ENCODE data around the gene MT1M. TPM values are rescaled to one million over a fixed set of nuclear protein-coding genes. Genes with fewer than 3 reads are reported as not detected.
A peak's percentile ranks its signal among the peaks of the same experiment; 100 is the strongest.

The MT1M gene
- total RNA-seq, 4 donors from 2014 or later = 2.7 to 48.3 (median 5.2) TPM; not detected in 1

DNA sequence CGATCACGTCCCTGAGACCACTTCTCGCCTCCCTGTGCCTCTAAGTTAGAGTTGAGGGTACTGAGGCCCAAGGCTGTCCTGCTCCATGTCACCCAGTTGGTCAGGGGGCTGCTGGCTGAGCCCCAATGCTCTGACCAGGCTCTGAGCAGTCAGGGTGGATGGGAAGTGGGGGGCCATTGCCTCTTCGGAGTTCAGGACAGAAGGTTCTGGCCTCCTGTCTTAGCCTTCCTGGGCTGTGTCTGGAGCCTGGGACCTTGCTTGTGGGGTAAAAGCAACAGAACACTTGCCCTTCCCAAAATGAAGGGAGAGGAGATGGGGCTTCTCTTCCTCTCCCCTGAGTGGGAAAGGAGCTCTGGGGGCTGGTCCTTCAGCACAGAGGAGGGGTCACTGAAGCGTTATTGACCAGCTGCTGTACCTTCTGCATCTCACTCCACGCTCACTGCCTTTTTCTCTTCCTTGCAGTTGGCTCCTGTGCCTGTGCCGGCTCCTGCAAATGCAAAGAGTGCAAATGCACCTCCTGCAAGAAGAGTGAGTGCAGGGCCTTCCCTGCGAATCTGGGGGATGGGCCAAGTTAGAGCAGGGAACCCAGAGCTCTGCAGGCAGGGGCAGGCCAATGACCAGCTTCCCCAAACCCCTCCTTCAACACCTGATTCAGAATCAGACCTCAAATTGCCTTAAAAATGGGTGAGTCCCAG is 50.4 kb downstream of the MT1M start:
- no peaks in the 10 kb centered on the region for H3K9me3 ChIP-seq
- H3K27me3 ChIP-seq = no peaks in the 10 kb centered on the region
- peak; percentile 20 for DNase-seq
- H3K27ac ChIP-seq = peak overlapping the region; percentile 79 to 87 (median 82)
- intact Hi-C loops (cut with DNase I; ENCODE audit: low total_unique reads) (loop anchor here (5.0 kb wide), 2 partner anchors 56 to 76 kb away; partner anchors contain the start of genes MT1E and MT2A), in situ Hi-C loops (cut with MboI; ENCODE audit: low pct_ligation_motif_present in 1 of 4, low pct_unique_long_range_greater_than_20kb in 1 of 4, low sequenced_read_pairs in 3 of 4) (no loop called here)
- TF ChIP-seq POLR2AphosphoS5 (IDR thresholded peaks at IDR 0.05) (no peak), EP300 (IDR thresholded peaks at IDR 0.05; ENCODE audit: low read depth) (no peak), POLR2A (IDR thresholded peaks at IDR 0.05) (no peak)
- TF ChIP-seq, protein P1, sequence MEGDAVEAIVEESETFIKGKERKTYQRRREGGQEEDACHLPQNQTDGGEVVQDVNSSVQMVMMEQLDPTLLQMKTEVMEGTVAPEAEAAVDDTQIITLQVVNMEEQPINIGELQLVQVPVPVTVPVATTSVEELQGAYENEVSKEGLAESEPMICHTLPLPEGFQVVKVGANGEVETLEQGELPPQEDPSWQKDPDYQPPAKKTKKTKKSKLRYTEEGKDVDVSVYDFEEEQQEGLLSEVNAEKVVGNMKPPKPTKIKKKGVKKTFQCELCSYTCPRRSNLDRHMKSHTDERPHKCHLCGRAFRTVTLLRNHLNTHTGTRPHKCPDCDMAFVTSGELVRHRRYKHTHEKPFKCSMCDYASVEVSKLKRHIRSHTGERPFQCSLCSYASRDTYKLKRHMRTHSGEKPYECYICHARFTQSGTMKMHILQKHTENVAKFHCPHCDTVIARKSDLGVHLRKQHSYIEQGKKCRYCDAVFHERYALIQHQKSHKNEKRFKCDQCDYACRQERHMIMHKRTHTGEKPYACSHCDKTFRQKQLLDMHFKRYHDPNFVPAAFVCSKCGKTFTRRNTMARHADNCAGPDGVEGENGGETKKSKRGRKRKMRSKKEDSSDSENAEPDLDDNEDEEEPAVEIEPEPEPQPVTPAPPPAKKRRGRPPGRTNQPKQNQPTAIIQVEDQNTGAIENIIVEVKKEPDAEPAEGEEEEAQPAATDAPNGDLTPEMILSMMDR (IDR thresholded peaks at IDR 0.05) = no peak
- 17 to 30% methylated on average over 1 to 8 of the region's 8 CpGs for WGBS, 2 donors (ENCODE audit: low coverage in 1 of 2)
- H3K4me3 ChIP-seq = peak overlapping the region; percentile 43 to 79 (median 55)
- no peaks in the 10 kb centered on the region for H3K36me3 ChIP-seq
- H3K4me1 ChIP-seq = peaks cover 3 to 20% (median 11%) of the 10 kb centered on the region in 4 donors

Other genes with a start within 250 kb of the MT1M start
- gene AMFR, start 207.1 kb upstream of the MT1M start, total RNA-seq = 100 to 1,000 TPM in 2 of 4 donors, 10 to 100 TPM in 2; 60.7 to 156 (median 114) TPM
- 10 to 100 TPM in 3 of 4 donors, 1 to 10 TPM in 1; 7.5 to 41.9 (median 23.0) TPM for gene NUDT21, start 181.3 kb upstream of the MT1M start, total RNA-seq
- gene OGFOD1, start 181.1 kb upstream of the MT1M start, total RNA-seq = 10 to 100 TPM in 2 of 4 donors, 1 to 10 TPM in 2; 2.8 to 22.5 (median 9.5) TPM
- gene BBS2, start 112.6 kb upstream of the MT1M start, total RNA-seq = 100 to 1,000 TPM in 1 of 4 donors, 10 to 100 TPM in 3; 38.7 to 171 (median 41.2) TPM
- gene MT4, start 67.6 kb upstream of the MT1M start, total RNA-seq = 10 to 100 TPM in 1 of 4 donors, not detected in 3; 95.4 TPM
- gene MT3, start 43.1 kb upstream of the MT1M start, total RNA-seq = 1 to 10 TPM in 1 of 4 donors, not detected in 3; 4.2 TPM
- 100 to 1,000 TPM in 2 of 4 donors, 10 to 100 TPM in 2; 68.8 to 459 (median 89.3) TPM for gene MT2A, start 24.1 kb upstream of the MT1M start, total RNA-seq
- gene MT1E, start 6.9 kb upstream of the MT1M start, total RNA-seq = 1,000 to 10,000 TPM in 1 of 4 donors, 100 to 1,000 TPM in 3; 109 to 1,058 (median 257) TPM
- gene MT1A, start 6.0 kb downstream of the MT1M start, total RNA-seq = 10 to 100 TPM in 1 of 4 donors, 1 to 10 TPM in 2, not detected in 1; 4.4 to 35.2 (median 4.9) TPM
- gene MT1B, start 19.2 kb downstream of the MT1M start, total RNA-seq = not detected
- gene MT1F, start 25.3 kb downstream of the MT1M start, total RNA-seq = 10 to 100 TPM in 3 of 4 donors, 1 to 10 TPM in 1; 6.8 to 54.5 (median 18.9) TPM
- 1,000 to 10,000 TPM in 1 of 4 donors, 100 to 1,000 TPM in 1, 10 to 100 TPM in 2; 21.0 to 1,835 (median 81.0) TPM for gene MT1G, start 35.4 kb downstream of the MT1M start, total RNA-seq
- 100 to 1,000 TPM in 1 of 4 donors, 1 to 10 TPM in 2, not detected in 1; 3.0 to 526 (median 5.6) TPM for gene MT1H, start 37.2 kb downstream of the MT1M start, total RNA-seq
- 100 to 1,000 TPM in 3 of 4 donors, 10 to 100 TPM in 1; 40.4 to 784 (median 274) TPM for gene MT1X, start 49.8 kb downstream of the MT1M start, total RNA-seq
- gene NUP93, start 97.5 kb downstream of the MT1M start, total RNA-seq = 10 to 100 TPM in 3 of 4 donors, 1 to 10 TPM in 1; 8.6 to 42.4 (median 20.6) TPM
- gene SLC12A3, start 232.5 kb downstream of the MT1M start, total RNA-seq = not detected